HG03565 (cell line): Measurements from ENCODE around the gene KIF5B.
A peak's percentile ranks its signal among the peaks of the same experiment; 100 is the strongest.
"Not testable (repeated sequence)": the region's sequence is repeated elsewhere in the genome, so short reads cannot be mapped to it uniquely, and the experiment has no call there.

Source experiments
- ATAC-seq: cut with Tn5 transposase; IDR thresholded peaks from one replicate; pipeline ENCODE4 v1.9.1; 2021; ENCODE audit warnings: mild to moderate bottlenecking, moderate library complexity; ENCODE audit not compliant: unreplicated experiment

The KIF5B gene

GRCh38 chr10:32060347-32060746 is 4.1 kb upstream of the KIF5B start:
- ATAC-seq: no peak

- no peak for ATAC-seq
These were observed 3.2 kb upstream of the KIF5B start for GRCh38 chr10:32059472-32059871.

- no peak for ATAC-seq
These were observed 779 bp upstream of the KIF5B start for GRCh38 chr10:32057036-32057372.

GRCh38 chr10:32055478-32056135 is 618 bp downstream of the KIF5B start:
- ATAC-seq: peak; percentile 28

- ATAC-seq: no peak
These were observed 2.1 kb downstream of the KIF5B start for GRCh38 chr10:32054094-32054493.

- not testable (repeated sequence) for ATAC-seq
These were observed 2.8 kb downstream of the KIF5B start for GRCh38 chr10:32053392-32053791.

- no peak for ATAC-seq
These were observed 4.3 kb downstream of the KIF5B start for GRCh38 chr10:32051926-32052325.

- no peak for ATAC-seq
These were observed 6.0 kb downstream of the KIF5B start for GRCh38 chr10:32050177-32050576.

- no peak for ATAC-seq
These were observed 7.1 kb downstream of the KIF5B start for GRCh38 chr10:32049113-32049512.

GRCh38 chr10:32048282-32048681 is 7.9 kb downstream of the KIF5B start:
- no peak for ATAC-seq

GRCh38 chr10:32047881-32048280 is 8.3 kb downstream of the KIF5B start:
- ATAC-seq: no peak

- no peak for ATAC-seq
These were observed 10.1 kb downstream of the KIF5B start for GRCh38 chr10:32046151-32046550.

GRCh38 chr10:32042730-32043129 is 13.5 kb downstream of the KIF5B start:
- not testable (repeated sequence) for ATAC-seq

GRCh38 chr10:32041290-32042028 is 14.8 kb downstream of the KIF5B start:
- no peak for ATAC-seq

- ATAC-seq: no peak
These were observed 16.5 kb downstream of the KIF5B start for GRCh38 chr10:32039734-32040133.

- ATAC-seq: no peak
These were observed 17.4 kb downstream of the KIF5B start for GRCh38 chr10:32038777-32039176.

- ATAC-seq: no peak
These were observed 19.3 kb downstream of the KIF5B start for GRCh38 chr10:32036922-32037321.

- no peak for ATAC-seq
These were observed 21.2 kb downstream of the KIF5B start for GRCh38 chr10:32035038-32035437.

GRCh38 chr10:32033171-32033570 is 23.1 kb downstream of the KIF5B start:
- ATAC-seq: no peak

- ATAC-seq: no peak
These were observed 24.3 kb downstream of the KIF5B start for GRCh38 chr10:32031920-32032319.

- ATAC-seq: no peak
These were observed 24.8 kb downstream of the KIF5B start for GRCh38 chr10:32031424-32031823.

- no peak for ATAC-seq
These were observed 27.5 kb downstream of the KIF5B start for GRCh38 chr10:32028710-32029109.

- ATAC-seq: no peak
These were observed 33.0 kb downstream of the KIF5B start for GRCh38 chr10:32023264-32023663.
